Measurements from ENCODE around the gene APMAP.

- TF ChIP-seq CTCF (IDR thresholded peaks at IDR 0.05) = no peak
- TF ChIP-seq EZH2phosphoT487 (IDR thresholded peaks at IDR 0.05) = no peak
- no peak for TF ChIP-seq EZH2 (IDR thresholded peaks at IDR 0.05)
Observed at GRCh38 chr20:24934101-24934661, 58.4 kb downstream of the APMAP start.

All from neural progenitor cell (in vitro differentiated cells).